WTC11 (cell line): ENCODE measurements around the gene DYRK2. TPM values are rescaled to one million over a fixed set of nuclear protein-coding genes. Genes with fewer than 3 reads are reported as not detected.

ENCODE experiments used
- ATAC-seq: fragments of 200-7000 bp; cut with Tn5 transposase; 2 replicates; pipeline ENCODE4 v1.10.0; 2021; ENCODE audit warnings: mild to moderate bottlenecking, moderate library complexity
- CTCF ChIA-PET: fragments of 300-600 bp; sonication (Branson Sonifier 250); formaldehyde crosslinking; loops from one replicate; lab custom pipeline; 2021; ENCODE audit warnings: antibody characterized with exemption; lab: Charles Lee
- POLR2A ChIA-PET: fragments of 350-600 bp; sonication (Branson Sonifier 250); formaldehyde crosslinking; loops from one replicate; lab custom pipeline; 2021; ENCODE audit warnings: antibody characterized with exemption; lab: Charles Lee
- DNase-seq: peaks from one replicate; pipeline ENCODE4 v3.0.0; 2021; ENCODE audit warnings: low spot score
- H3K27ac Mint-ChIP-seq: 2 replicates; pipeline ENCODE4 v1.8.0; 2021; ENCODE audit warnings: mixed read lengths
- H3K27me3 Mint-ChIP-seq: 2 replicates; pipeline ENCODE4 v1.8.0; 2021; ENCODE audit warnings: low read depth, mild to moderate bottlenecking, moderate library complexity, mixed read lengths
- H3K36me3 Mint-ChIP-seq: 2 replicates; pipeline ENCODE4 v1.8.0; 2021; ENCODE audit warnings: mixed read lengths
- H3K4me1 Mint-ChIP-seq: 2 replicates; pipeline ENCODE4 v1.8.0; 2022; ENCODE audit warnings: mixed read lengths
- H3K4me3 Mint-ChIP-seq: 2 replicates; pipeline ENCODE4 v1.8.0; 2021; ENCODE audit warnings: mild to moderate bottlenecking, moderate library complexity, mixed read lengths
- H3K9me3 Mint-ChIP-seq: 2 replicates; pipeline ENCODE4 v1.8.0; 2021; ENCODE audit warnings: mixed read lengths
- AR ChIP-seq: fragments of 250-450 bp; sonication (Bioruptor Pico); IDR thresholded peaks from 2 replicates; pipeline ENCODE4 v1.9.0; 2021; ENCODE audit warnings: mild to moderate bottlenecking
- ELF4 ChIP-seq: sonication (generic); formaldehyde crosslinking; IDR thresholded peaks from 2 replicates; pipeline ENCODE4 v1.8.1; 2022; ENCODE audit warnings: low read depth, mild to moderate bottlenecking, moderate library complexity, missing genetic modification reagents
- FOXP4 ChIP-seq: sonication (generic); formaldehyde crosslinking; IDR thresholded peaks from 2 replicates; pipeline ENCODE4 v1.8.0; 2022; ENCODE audit warnings: mild to moderate bottlenecking, missing genetic modification reagents
- GABPB1 ChIP-seq: sonication (generic); formaldehyde crosslinking; IDR thresholded peaks from 2 replicates; pipeline ENCODE4 v1.8.1; 2023; ENCODE audit warnings: mild to moderate bottlenecking, missing genetic modification reagents
- JUN ChIP-seq: sonication (generic); formaldehyde crosslinking; IDR thresholded peaks from 2 replicates; pipeline ENCODE4 v1.8.0; 2023; ENCODE audit warnings: mild to moderate bottlenecking, missing genetic modification reagents
- MAX ChIP-seq: sonication (generic); formaldehyde crosslinking; IDR thresholded peaks from 2 replicates; pipeline ENCODE4 v1.8.0; 2022; ENCODE audit warnings: mild to moderate bottlenecking, missing genetic modification reagents
- MXD4 ChIP-seq: fragments of 250-450 bp; sonication (Bioruptor Pico); IDR thresholded peaks from 2 replicates; pipeline ENCODE4 v1.8.0; 2021; ENCODE audit warnings: mild to moderate bottlenecking, moderate library complexity, borderline replicate concordance
- NFATC4 ChIP-seq: fragments of 250-450 bp; sonication (Bioruptor Pico); IDR thresholded peaks from 2 replicates; pipeline ENCODE4 v1.9.0; 2021; ENCODE audit warnings: mild to moderate bottlenecking
- OVOL2 ChIP-seq: fragments of 250-450 bp; sonication (Bioruptor Pico); IDR thresholded peaks from 2 replicates; pipeline ENCODE4 v1.9.0; 2021; ENCODE audit warnings: mild to moderate bottlenecking, borderline replicate concordance
- PREB ChIP-seq: sonication (generic); formaldehyde crosslinking; IDR thresholded peaks from 2 replicates; pipeline ENCODE4 v1.8.1; 2022; ENCODE audit warnings: mild to moderate bottlenecking, missing genetic modification reagents, moderate library complexity, borderline replicate concordance
- PRRX2 ChIP-seq: fragments of 250-450 bp; sonication (Bioruptor Pico); IDR thresholded peaks from 2 replicates; pipeline ENCODE4 v1.8.0; 2021; ENCODE audit warnings: mild to moderate bottlenecking
- SMAD4 ChIP-seq: sonication (generic); formaldehyde crosslinking; IDR thresholded peaks from 2 replicates; pipeline ENCODE4 v1.8.0; 2022; ENCODE audit warnings: mild to moderate bottlenecking, missing genetic modification reagents
- STAT6 ChIP-seq: sonication (generic); formaldehyde crosslinking; conservative IDR thresholded peaks from 2 replicates; pipeline ENCODE4 v1.8.1; 2023; ENCODE audit warnings: mild to moderate bottlenecking, low read depth, missing genetic modification reagents, moderate library complexity
- ZBTB21 ChIP-seq: sonication (generic); formaldehyde crosslinking; IDR thresholded peaks from 2 replicates; pipeline ENCODE4 v1.8.1; 2023; ENCODE audit warnings: mild to moderate bottlenecking, missing genetic modification reagents, borderline replicate concordance
- ZNF281 ChIP-seq: sonication (generic); formaldehyde crosslinking; IDR thresholded peaks from 2 replicates; pipeline ENCODE4 v1.8.0; 2023; ENCODE audit warnings: mild to moderate bottlenecking, missing genetic modification reagents
- ZNF396 ChIP-seq: fragments of 250-450 bp; sonication (Bioruptor Pico); IDR thresholded peaks from 2 replicates; pipeline ENCODE4 v1.8.0; 2021; ENCODE audit warnings: mild to moderate bottlenecking, moderate library complexity, borderline replicate concordance
- ZNF423 ChIP-seq: fragments of 250-450 bp; sonication (Bioruptor Pico); IDR thresholded peaks from 2 replicates; pipeline ENCODE4 v2.1.2; 2022; ENCODE audit warnings: mild to moderate bottlenecking, moderate library complexity
- ZNF425 ChIP-seq: fragments of 250-450 bp; sonication (Bioruptor Pico); conservative IDR thresholded peaks from 2 replicates; pipeline ENCODE4 v1.9.0; 2021; ENCODE audit warnings: mild to moderate bottlenecking
- ZSCAN18 ChIP-seq: fragments of 250-450 bp; sonication (Bioruptor Pico); IDR thresholded peaks from 2 replicates; pipeline ENCODE4 v2.1.2; 2022; ENCODE audit warnings: mild to moderate bottlenecking, moderate library complexity
- total RNA-seq: library from RNA; stranded (reverse); gene quantifications from 3 replicates; pipeline ENCODE4 v1.2.3, GENCODE V29; 2021

DYRK2 gene
- total RNA-seq, 1 experiment from 2014 or later, result 36.1 TPM

- POLR2A ChIA-PET, result interaction anchor here (0.7 kb wide), 1 partner anchor 76 kb away, joined by 3 read pairs; no protein-coding TSS in a partner anchor
- CTCF ChIA-PET, result interaction anchor here (1.2 to 1.5 kb wide), 2 partner anchors 13 to 309 kb away, joined by 3 read pairs; no protein-coding TSS in a partner anchor
- Mint-ChIP-seq H3K27ac (no peak overlapping the region), H3K4me3 (no peak overlapping the region), H3K4me1 (peaks cover 54% of the 10 kb centered on the region), H3K9me3 (no peaks in the 10 kb centered on the region), H3K36me3 (no peaks in the 10 kb centered on the region), H3K27me3 (peaks cover 24% of the 10 kb centered on the region)
- TF ChIP-seq ZNF396 (CRISPR knock-in tag) (no peak), ZSCAN18 (CRISPR knock-in tag) (no peak), NFATC4 (no peak), GABPB1 (CRISPR knock-in tag) (no peak), ELF4 (CRISPR knock-in tag) (no peak), STAT6 (CRISPR knock-in tag) (no peak), ZNF425 (no peak), JUN (no peak), OVOL2 (CRISPR knock-in tag) (no peak)
- ATAC-seq (no peak), DNase-seq (no peak)
Measured at GRCh38 chr12:67633708-67634107, 14.8 kb upstream of the DYRK2 start.

GRCh38 chr12:67634303-67634761 is 14.2 kb upstream of the DYRK2 start:
- no peak for ATAC-seq
- CTCF ChIA-PET, result interaction anchor here (1.2 to 1.5 kb wide), 2 partner anchors 12 to 309 kb away, joined by 3 read pairs; no protein-coding TSS in a partner anchor
- no peak for TF ChIP-seq AR (CRISPR knock-in tag)
- TF ChIP-seq FOXP4, result no peak
- TF ChIP-seq ZNF423 (CRISPR knock-in tag), result no peak
- TF ChIP-seq ZBTB21 (CRISPR knock-in tag), result no peak
- no peak for TF ChIP-seq ZNF281 (CRISPR knock-in tag)
- no peak for TF ChIP-seq PREB (CRISPR knock-in tag)
- TF ChIP-seq MAX (CRISPR knock-in tag), result no peak
- TF ChIP-seq PRRX2 (CRISPR knock-in tag), result no peak
- TF ChIP-seq MXD4, result no peak
- no peak for TF ChIP-seq SMAD4
- TF ChIP-seq, all 79 proteins: peak for 0
- no peaks in the 10 kb centered on the region for H3K36me3 Mint-ChIP-seq
- no peak for DNase-seq
- POLR2A ChIA-PET, result no interaction called here
- peaks cover 21% of the 10 kb centered on the region for H3K27me3 Mint-ChIP-seq
- H3K27ac Mint-ChIP-seq, result no peak overlapping the region
- H3K9me3 Mint-ChIP-seq, result no peaks in the 10 kb centered on the region
- H3K4me3 Mint-ChIP-seq, result no peak overlapping the region
- H3K4me1 Mint-ChIP-seq, result peaks cover 51% of the 10 kb centered on the region
